H1 (cell line): ENCODE measurements around the gene TMEM120A. TPM values are rescaled to one million over a fixed set of nuclear protein-coding genes. Genes with fewer than 3 reads are reported as not detected.
"Not testable (repeated sequence)": the region's sequence is repeated elsewhere in the genome, so short reads cannot be mapped to it uniquely, and the experiment has no call there.

Experiments
- CTCF ChIA-PET: fragments of 300-600 bp; sonication (Branson Sonifier 250); formaldehyde crosslinking; loops from one replicate; lab custom pipeline; 2021; ENCODE audit not compliant: partially characterized antibody; lab: Charles Lee
- POLR2A ChIA-PET: fragments of 300-600 bp; sonication (Branson Sonifier 250); formaldehyde crosslinking; loops from one replicate; lab custom pipeline; 2021; ENCODE audit warnings: inconsistent platforms; ENCODE audit not compliant: partially characterized antibody; lab: Charles Lee
- DNase-seq, 2 experiments: peaks; one replicate each; pipeline versions ENCODE4 v3.0.0 to v3.0.0-alpha.2; 2010 to 2022; ENCODE audit warnings: low spot score in 2 of 2, low read depth in 1 of 2, mixed read lengths in 1 of 2
- FAIRE-seq: peaks from 2 replicates; lab custom pipeline; 2011; peaks lifted over from hg19 to GRCh38; lab: Jason Lieb, UNC
- H2AFZ ChIP-seq: 2 replicates; pipeline ENCODE4 v1.8.1; 2012; ENCODE audit warnings: low read length, inconsistent platforms
- H2AK5ac ChIP-seq: 2 replicates; pipeline ENCODE4 v1.6.1; 2013; ENCODE audit warnings: low read depth, low read length
- H2BK120ac ChIP-seq: replicated peaks from 2 replicates; pipeline ENCODE3; 2013; ENCODE audit warnings: low read depth, low read length, inconsistent platforms
- H2BK12ac ChIP-seq: 2 replicates; pipeline ENCODE4 v1.6.1; 2013; ENCODE audit warnings: low read depth, low read length
- H2BK15ac ChIP-seq: 2 replicates; pipeline ENCODE4 v1.6.1; 2013; ENCODE audit warnings: low read length
- H2BK20ac ChIP-seq: 2 replicates; pipeline ENCODE4 v1.6.1; 2013; ENCODE audit warnings: low read length
- H2BK5ac ChIP-seq: 2 replicates; pipeline ENCODE4 v1.6.1; 2013; ENCODE audit warnings: low read depth, low read length
- H3K14ac ChIP-seq: 2 replicates; pipeline ENCODE4 v1.6.1; 2013; ENCODE audit warnings: inconsistent platforms; ENCODE audit not compliant: insufficient read length
- H3K18ac ChIP-seq: 2 replicates; pipeline ENCODE4 v1.6.1; 2013; ENCODE audit warnings: low read length; ENCODE audit errors: extremely low read depth
- H3K23ac ChIP-seq: 2 replicates; pipeline ENCODE4 v1.6.1; 2013; ENCODE audit warnings: inconsistent platforms; ENCODE audit not compliant: insufficient read length
- H3K23me2 ChIP-seq: 2 replicates; pipeline ENCODE4 v1.6.1; 2013; ENCODE audit warnings: low read depth, low read length
- H3K27ac ChIP-seq: 2 replicates; pipeline ENCODE4 v1.6.1; 2011; ENCODE audit warnings: low read depth, low read length, inconsistent platforms
- H3K27me3 ChIP-seq, 4 experiments: replicated peaks in 1 of 4; 1 replicate in 1 of 4; 2 replicates in 3 of 4; pipeline versions ENCODE4 v1.6.1 to v1.8.1; 2011 to 2013; ENCODE audit warnings: low read length in 3 of 4, mild to moderate bottlenecking in 3 of 4, inconsistent platforms in 2 of 4, mixed read lengths in 2 of 4, moderate library complexity in 1 of 4; ENCODE audit not compliant: control insufficient read depth in 3 of 4, insufficient read depth in 3 of 4; ENCODE audit errors: extremely low read depth in 1 of 4
- H3K36me3 ChIP-seq, 4 experiments: 2 replicates each; pipeline versions ENCODE4 v1.6.1 to v1.8.1; 2011 to 2013; ENCODE audit warnings: mild to moderate bottlenecking in 4 of 4, low read length in 3 of 4, moderate library complexity in 2 of 4, control low read depth in 1 of 4, inconsistent platforms in 1 of 4; ENCODE audit not compliant: insufficient read depth in 4 of 4, control insufficient read depth in 2 of 4
- H3K4ac ChIP-seq: replicated peaks from 2 replicates; pipeline ENCODE3; 2013; ENCODE audit warnings: low read length, low read depth, mixed read lengths, inconsistent platforms; ENCODE audit not compliant: insufficient read length
- H3K4me1 ChIP-seq, 4 experiments: replicated peaks in 1 of 4; 1 replicate in 1 of 4; 2 replicates in 3 of 4; pipeline versions ENCODE4 v1.6.1 to v1.8.1; 2011 to 2013; ENCODE audit warnings: low read length in 3 of 4, inconsistent platforms in 2 of 4, mixed read lengths in 1 of 4; ENCODE audit not compliant: insufficient read depth in 4 of 4, control insufficient read depth in 3 of 4
- H3K4me2 ChIP-seq, 2 experiments: 2 replicates each; pipeline versions ENCODE4 v1.6.1 to v1.8.1; 2011 to 2013; ENCODE audit warnings: low read depth in 2 of 2, low read length in 2 of 2, control low read depth in 1 of 2, inconsistent platforms in 1 of 2, mild to moderate bottlenecking in 1 of 2; ENCODE audit not compliant: insufficient read depth in 1 of 2
- H3K4me3 ChIP-seq, 4 experiments: fragments of 200-600, 300-600 bp in 1 of 4; sonication (generic), shearing (Covaris generic), sonication (Bioruptor Twin) in 1 of 4; 2 replicates each; pipeline versions ENCODE4 v1.5.1 to v1.8.1; 2011 to 2016; ENCODE audit warnings: low read length in 4 of 4, low read depth in 3 of 4, control low read depth in 2 of 4, inconsistent platforms in 2 of 4, mild to moderate bottlenecking in 2 of 4, mixed read lengths in 1 of 4, moderate library complexity in 1 of 4; ENCODE audit not compliant: insufficient read depth in 2 of 4; ENCODE audit errors: extremely low read depth in 1 of 4
- H3K56ac ChIP-seq: replicated peaks from 2 replicates; pipeline ENCODE3; 2013; ENCODE audit warnings: low read depth, mild to moderate bottlenecking, mixed read lengths, low read length, inconsistent platforms; ENCODE audit not compliant: insufficient read length
- H3K79me1 ChIP-seq: 2 replicates; pipeline ENCODE4 v1.6.1; 2013; ENCODE audit warnings: low read depth, low read length, control low read depth
- H3K79me2 ChIP-seq, 2 experiments: 2 replicates each; pipeline versions ENCODE4 v1.6.1 to v1.8.1; 2012 to 2013; ENCODE audit warnings: low read length in 2 of 2, mild to moderate bottlenecking in 2 of 2, inconsistent platforms in 1 of 2; ENCODE audit not compliant: insufficient read depth in 2 of 2, control insufficient read depth in 1 of 2
- H3K9ac ChIP-seq, 4 experiments: replicated peaks in 1 of 4; 1 replicate in 1 of 4; 2 replicates in 3 of 4; pipeline versions ENCODE4 v1.6.1 to v1.8.1; 2011 to 2013; ENCODE audit warnings: low read depth in 3 of 4, low read length in 3 of 4, control low read depth in 2 of 4, mild to moderate bottlenecking in 2 of 4, moderate library complexity in 2 of 4, inconsistent platforms in 1 of 4; ENCODE audit errors: extremely low read depth in 1 of 4
- H3K9me3 ChIP-seq, 2 experiments: 2 replicates each; pipeline versions ENCODE4 v1.6.1 to v1.8.1; 2012 to 2013; ENCODE audit warnings: mild to moderate bottlenecking in 2 of 2, moderate library complexity in 2 of 2, control low read depth in 1 of 2, inconsistent platforms in 1 of 2, low read depth in 1 of 2, low read length in 1 of 2, mixed read lengths in 1 of 2; ENCODE audit not compliant: insufficient read depth in 2 of 2
- H4K20me1 ChIP-seq, 2 experiments: replicated peaks in 1 of 2; 2 replicates each; pipeline versions ENCODE3 to v1.8.1; 2011 to 2013; ENCODE audit warnings: inconsistent platforms in 2 of 2, low read length in 2 of 2, mild to moderate bottlenecking in 1 of 2; ENCODE audit not compliant: insufficient read depth in 2 of 2, control insufficient read depth in 1 of 2
- H4K5ac ChIP-seq: 2 replicates; pipeline ENCODE4 v1.6.1; 2013; ENCODE audit warnings: low read length, low read depth, mixed read lengths, inconsistent platforms; ENCODE audit not compliant: insufficient read length
- H4K8ac ChIP-seq: 2 replicates; pipeline ENCODE4 v1.8.0; 2013; ENCODE audit warnings: mild to moderate bottlenecking, moderate library complexity, low read length, inconsistent platforms; ENCODE audit not compliant: insufficient read depth; ENCODE audit errors: extremely low read depth
- H4K91ac ChIP-seq: replicated peaks from 2 replicates; pipeline ENCODE3; 2013; ENCODE audit warnings: low read length, mixed read lengths, inconsistent platforms; ENCODE audit not compliant: insufficient read length
- RAD21 ChIP-seq, 2 experiments: IDR thresholded peaks in 1 of 2; conservative IDR thresholded peaks in 1 of 2; 2 replicates each; pipeline ENCODE4 v1.6.1; 2011; ENCODE audit warnings: low read depth in 2 of 2, low read length in 2 of 2, improper control_type of control experiment in 1 of 2, inconsistent platforms in 1 of 2, mild to moderate bottlenecking in 1 of 2, moderate library complexity in 1 of 2
- WGBS, 2 experiments: shearing (Covaris generic) in 1 of 2; methylation state at CpG; one replicate each; pipeline versions ENCODE4 v1.1.6 to v1.1.7; 2013 to 2015; ENCODE audit warnings: low lambda C conversion rate in 2 of 2, mixed read lengths in 2 of 2, inconsistent platforms in 1 of 2, low coverage in 1 of 2, missing lambda C conversion rate in 1 of 2; ENCODE audit not compliant: insufficient replicate concordance in 2 of 2, insufficient coverage in 1 of 2, insufficient read length in 1 of 2; ENCODE audit errors: extremely low coverage in 1 of 2, missing lambda C conversion rate in 1 of 2; 5-methylcytosine and 5-hydroxymethylcytosine counted together
- polyA plus RNA-seq, 7 experiments: library from polyadenylated mRNA; depleted of rRNA in 3 of 7; stranded (reverse) in 5 of 7; unstranded in 2 of 7; fragments of >200 nt in 5 of 7; fragments of 200-250 nt in 2 of 7; gene quantifications; 1 replicate in 5 of 7; 2 replicates in 1 of 7; 4 replicates in 1 of 7; pipeline versions ENCODE4 v1.2.1 to v1.2.3, GENCODE V29; 2011 to 2013; ENCODE audit warnings: missing spikeins in 2 of 7, mixed read lengths in 2 of 7
- total RNA-seq: library from RNA; stranded (reverse); fragmentation: NEBNext Ultra II Directional; extraction: Animal tissue kit (Norgen Biotek cat#: 25700); gene quantifications from 2 replicates; pipeline ENCODE4 v1.2.1, GENCODE V29; 2021

Gene TMEM120A
- total and polyA plus RNA-seq, 2 of the 8 experiments (the other 6 are each of a cell fraction or from before 2014, with no cell fraction given): 15.6 to 49.9 TPM

DNA sequence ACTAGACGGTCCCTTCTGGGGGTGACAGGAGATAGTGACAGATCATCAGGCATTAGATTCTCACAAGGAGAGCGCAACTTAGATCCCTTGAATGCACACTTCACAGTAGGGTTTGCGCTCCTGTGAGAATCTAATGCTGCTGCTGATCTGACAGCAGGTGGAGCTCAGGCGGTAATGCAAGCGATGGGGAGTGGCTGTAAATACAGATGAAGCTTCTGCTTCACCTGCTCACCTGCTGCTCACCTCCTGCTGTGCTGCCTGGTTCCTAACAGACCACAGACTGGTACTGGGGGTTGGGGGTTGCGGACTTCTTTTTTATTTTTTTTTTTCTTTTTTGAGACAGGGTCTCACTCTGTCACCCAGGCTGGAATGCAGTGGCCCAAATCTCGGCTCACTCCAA, 35.3 kb upstream of the TMEM120A start:
- H2BK5ac ChIP-seq, H3K18ac ChIP-seq, H2AFZ ChIP-seq, H3K4ac ChIP-seq, H2BK20ac ChIP-seq, POLR2A ChIA-PET, DNase-seq, H3K79me1 ChIP-seq, H3K14ac ChIP-seq, H3K4me2 ChIP-seq, H4K8ac ChIP-seq, FAIRE-seq, H3K23me2 ChIP-seq, H4K5ac ChIP-seq, H3K79me2 ChIP-seq, H3K4me3 ChIP-seq, H4K20me1 ChIP-seq, H3K23ac ChIP-seq, H3K56ac ChIP-seq, H4K91ac ChIP-seq, H3K4me1 ChIP-seq, H3K9ac ChIP-seq, H2BK15ac ChIP-seq, H3K9me3 ChIP-seq, H3K36me3 ChIP-seq, H2BK12ac ChIP-seq, H2BK120ac ChIP-seq, H3K27ac ChIP-seq, H2AK5ac ChIP-seq, H3K27me3 ChIP-seq: not testable (repeated sequence)
- 86% methylated on average over 7 of the region's 7 CpGs; no CpG with 5 or more reads in 1 of the 2 experiments for WGBS, 2 experiments
- 0 out of 4 replicates have a peak, but pooled peaks of 1 of the 2 experiments have one; percentile 1 for TF ChIP-seq RAD21 (IDR thresholded peaks at IDR 0.05 in 1 of 2, conservative IDR thresholded peaks at IDR 0.05 in 1 of 2; ENCODE audit: low read depth in 2 of 2, low read length in 2 of 2)
- CTCF ChIA-PET: interaction anchor here (0.6 to 3.1 kb wide), 4 partner anchors 10 to 17 kb away, joined by 3 to 15 read pairs (median 8); no protein-coding TSS in a partner anchor
